Measurements from ENCODE around the gene HCLS1.

- TF ChIP-seq POLR2AphosphoS5 (IDR thresholded peaks at IDR 0.05; ENCODE audit: low read depth, low read length): no peak
- TF ChIP-seq TAF1 (IDR thresholded peaks at IDR 0.05; ENCODE audit: borderline replicate concordance, insufficient read depth, low read length): no peak
- TF ChIP-seq SIN3A (IDR thresholded peaks at IDR 0.05; ENCODE audit: borderline replicate concordance, insufficient read depth, low read length): no peak
- no peak for TF ChIP-seq FOXP2 (optimal IDR thresholded peaks at IDR 0.05; ENCODE audit: borderline replicate concordance, extremely low read depth, extremely low read length, insufficient read depth)
Observed at GRCh38 chr3:121677141-121677540, 16.4 kb upstream of the HCLS1 start.
